DND-41 (cell line): ENCODE results near the gene TRIM34.

Source experiments
- EZH2 ChIP-seq: IDR thresholded peaks from 3 replicates; pipeline ENCODE4 v1.6.1; 2012; ENCODE audit warnings: borderline replicate concordance, low read depth, mild to moderate bottlenecking, moderate library complexity, low read length, inconsistent platforms; ENCODE audit not compliant: severe bottlenecking
- TF ChIP-seq, protein P1 (sequence below): IDR thresholded peaks from 2 replicates; pipeline ENCODE4 v1.5.1; 2012; ENCODE audit warnings: borderline replicate concordance, low read length, moderate library complexity, mild to moderate bottlenecking; ENCODE audit not compliant: poor library complexity, severe bottlenecking; ENCODE audit errors: extremely low read depth

DNA sequence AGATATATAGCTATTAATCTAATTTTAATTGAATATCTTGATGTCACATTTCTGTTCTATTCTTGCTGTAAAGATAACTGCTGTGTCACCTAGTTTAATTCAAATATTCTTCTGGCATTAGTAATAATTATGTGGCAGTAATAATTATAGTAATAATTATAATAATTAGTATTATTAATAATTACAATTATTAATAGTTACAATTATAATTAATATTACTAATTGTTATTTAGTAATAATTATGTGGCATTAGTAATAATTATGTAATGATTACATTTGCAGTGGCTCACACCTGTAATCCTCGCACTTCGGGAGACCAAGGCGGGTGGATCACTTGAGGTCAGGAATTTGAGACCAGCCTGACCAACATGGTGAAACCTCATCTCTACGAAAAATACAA is 61.6 kb downstream of the TRIM34 start:
- TF ChIP-seq, protein P1, sequence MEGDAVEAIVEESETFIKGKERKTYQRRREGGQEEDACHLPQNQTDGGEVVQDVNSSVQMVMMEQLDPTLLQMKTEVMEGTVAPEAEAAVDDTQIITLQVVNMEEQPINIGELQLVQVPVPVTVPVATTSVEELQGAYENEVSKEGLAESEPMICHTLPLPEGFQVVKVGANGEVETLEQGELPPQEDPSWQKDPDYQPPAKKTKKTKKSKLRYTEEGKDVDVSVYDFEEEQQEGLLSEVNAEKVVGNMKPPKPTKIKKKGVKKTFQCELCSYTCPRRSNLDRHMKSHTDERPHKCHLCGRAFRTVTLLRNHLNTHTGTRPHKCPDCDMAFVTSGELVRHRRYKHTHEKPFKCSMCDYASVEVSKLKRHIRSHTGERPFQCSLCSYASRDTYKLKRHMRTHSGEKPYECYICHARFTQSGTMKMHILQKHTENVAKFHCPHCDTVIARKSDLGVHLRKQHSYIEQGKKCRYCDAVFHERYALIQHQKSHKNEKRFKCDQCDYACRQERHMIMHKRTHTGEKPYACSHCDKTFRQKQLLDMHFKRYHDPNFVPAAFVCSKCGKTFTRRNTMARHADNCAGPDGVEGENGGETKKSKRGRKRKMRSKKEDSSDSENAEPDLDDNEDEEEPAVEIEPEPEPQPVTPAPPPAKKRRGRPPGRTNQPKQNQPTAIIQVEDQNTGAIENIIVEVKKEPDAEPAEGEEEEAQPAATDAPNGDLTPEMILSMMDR: no peak
- no peak for TF ChIP-seq EZH2
